GM18508 (cell line): ENCODE measurements around the gene CTNNA3.
"Not testable (repeated sequence)": the region's sequence is repeated elsewhere in the genome, so short reads cannot be mapped to it uniquely, and the experiment has no call there.

Experiments used
- ATAC-seq: cut with Tn5 transposase; IDR thresholded peaks from one replicate; pipeline ENCODE4 v1.9.1; 2021; ENCODE audit warnings: moderate number of reproducible peaks; ENCODE audit not compliant: insufficient read depth, unreplicated experiment

The CTNNA3 gene

DNA sequence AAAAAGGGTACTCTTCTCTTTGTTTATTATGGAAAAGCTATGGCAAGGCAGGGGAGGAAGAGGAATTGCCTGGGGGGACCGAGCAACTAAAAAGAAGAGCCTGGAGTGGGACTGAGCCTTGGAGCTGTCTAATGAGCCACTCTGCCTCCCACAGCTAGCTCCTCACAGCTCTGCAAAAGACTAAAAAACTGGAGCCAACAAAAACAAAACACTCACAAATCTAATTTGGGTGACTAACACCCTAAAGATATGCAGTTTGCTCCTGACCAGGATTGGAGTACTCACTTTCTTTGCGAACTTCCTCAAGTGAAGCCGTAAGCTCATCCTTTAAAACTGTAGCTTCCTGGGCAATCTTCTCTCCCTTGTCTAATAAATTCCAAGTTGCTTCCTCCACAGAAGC is 89.4 kb downstream of the CTNNA3 start:
- ATAC-seq = no peak

- ATAC-seq = no peak
These were observed 92.3 kb downstream of the CTNNA3 start for GRCh38 chr10:67603701-67604100.

DNA sequence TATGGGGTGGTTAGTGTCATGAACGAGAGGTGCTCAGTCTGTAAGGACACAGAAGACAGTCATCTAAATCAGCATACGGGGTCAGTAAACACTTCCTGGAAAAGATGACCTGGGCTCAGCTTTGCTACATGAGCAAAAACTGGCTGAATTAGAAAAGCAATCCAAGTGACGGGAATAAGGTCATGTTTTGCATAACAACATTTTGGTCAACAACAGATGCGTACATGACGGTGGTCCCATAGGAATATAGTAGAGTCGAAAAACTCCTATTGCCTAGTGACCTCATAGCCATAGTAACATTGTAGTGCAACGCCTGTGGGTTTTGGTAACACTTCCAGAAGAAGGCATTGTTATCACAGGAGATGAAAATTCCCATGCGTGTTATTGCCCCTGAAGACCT is 92.9 kb downstream of the CTNNA3 start:
- ATAC-seq = no peak

DNA sequence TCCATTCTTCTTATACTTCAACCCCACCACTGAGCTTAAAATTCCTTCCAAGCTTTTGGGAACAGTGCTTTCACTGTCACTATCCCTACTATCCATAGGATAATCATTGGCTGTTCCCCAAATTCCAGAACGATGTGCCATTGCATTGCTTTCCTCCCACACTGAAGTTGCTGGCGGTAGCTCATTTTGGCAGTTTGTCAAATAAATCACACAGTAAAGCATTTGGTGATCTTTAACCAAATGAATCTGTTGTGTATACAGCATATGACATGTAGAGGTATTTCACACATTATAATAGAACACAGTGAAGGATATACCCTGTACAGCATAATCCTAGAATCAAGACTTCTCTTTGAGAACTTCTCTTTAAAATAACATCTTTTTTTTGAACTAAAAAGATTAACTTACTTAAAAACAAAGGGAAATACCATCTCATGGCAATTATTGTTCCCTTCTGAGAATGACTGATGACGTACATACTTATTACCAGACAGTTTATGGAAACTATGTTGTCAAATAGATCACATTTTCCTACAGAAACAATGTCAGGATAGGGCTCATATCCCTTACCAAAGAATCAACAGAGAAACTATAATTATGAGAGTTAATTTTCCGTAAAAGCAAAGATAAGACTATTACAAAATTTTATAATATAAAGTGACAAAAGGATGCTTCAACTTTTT is 93.6 kb downstream of the CTNNA3 start:
- no peak for ATAC-seq

- no peak for ATAC-seq
These were observed 96.4 kb downstream of the CTNNA3 start for GRCh38 chr10:67599597-67599996.

- no peak for ATAC-seq
These were observed 99.4 kb downstream of the CTNNA3 start for GRCh38 chr10:67596641-67597040.

DNA sequence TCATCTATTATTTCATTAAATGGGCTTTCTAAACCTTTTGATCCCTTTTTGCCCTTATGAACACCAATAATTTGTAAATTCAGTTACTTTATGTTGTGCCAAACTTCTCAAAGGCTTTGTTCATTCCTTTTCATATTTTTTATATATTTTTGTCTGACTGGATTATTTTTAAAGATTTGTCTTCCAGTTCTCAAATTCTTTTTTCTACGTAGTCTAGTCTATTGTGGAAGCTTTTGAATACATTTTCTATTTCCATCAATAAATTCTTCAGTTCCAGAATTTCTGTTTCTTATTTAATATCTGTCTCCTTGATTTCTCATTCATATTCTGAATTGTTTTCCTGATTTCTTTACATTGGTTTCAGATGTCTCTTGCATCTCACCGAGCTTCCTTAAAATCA is 108.2 kb downstream of the CTNNA3 start:
- no peak for ATAC-seq

GRCh38 chr10:67575532-67575931 is 120.5 kb downstream of the CTNNA3 start:
- no peak for ATAC-seq

DNA sequence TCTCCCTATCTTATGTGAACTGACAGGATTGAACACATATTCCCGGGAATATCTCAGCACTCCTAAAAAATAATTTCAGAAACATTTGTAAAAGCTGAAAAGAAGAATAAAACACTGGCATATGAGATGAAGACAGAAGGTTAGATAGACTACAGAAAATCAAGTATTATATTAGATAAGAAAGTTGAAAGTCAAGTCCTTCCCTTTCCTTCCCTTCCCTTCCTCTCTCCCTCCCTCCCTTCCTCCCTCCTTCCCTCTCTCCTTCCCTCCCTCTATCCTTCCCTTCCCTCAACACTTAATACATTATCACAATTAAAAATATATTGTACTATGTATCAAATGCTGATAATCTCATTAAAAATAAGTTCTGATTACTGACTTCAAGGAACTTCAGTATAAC is 122.5 kb downstream of the CTNNA3 start:
- ATAC-seq = no peak

GRCh38 chr10:67571503-67571902 is 124.5 kb downstream of the CTNNA3 start:
- no peak for ATAC-seq

DNA sequence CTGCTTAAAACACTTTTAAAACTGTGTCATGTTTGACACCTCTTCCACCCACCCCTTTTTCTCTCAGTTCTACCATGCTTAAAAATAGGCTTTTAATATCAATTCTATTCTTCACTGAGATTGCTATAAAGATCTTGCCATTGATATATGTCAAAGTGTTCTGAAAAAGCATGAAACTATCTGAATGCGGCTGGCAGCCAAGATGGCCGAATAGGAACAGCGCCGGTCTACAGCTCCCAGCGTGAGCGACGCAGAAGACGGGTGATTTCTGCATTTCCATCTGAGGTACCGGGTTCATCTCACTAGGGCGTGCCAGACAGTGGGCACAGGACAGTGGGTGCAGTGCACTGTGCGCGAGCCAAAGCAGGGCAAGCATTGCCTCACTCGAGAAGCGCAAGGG is 137.7 kb downstream of the CTNNA3 start:
- ATAC-seq = not testable (repeated sequence)

- no peak for ATAC-seq
These were observed 142.7 kb downstream of the CTNNA3 start for GRCh38 chr10:67553254-67553653.

DNA sequence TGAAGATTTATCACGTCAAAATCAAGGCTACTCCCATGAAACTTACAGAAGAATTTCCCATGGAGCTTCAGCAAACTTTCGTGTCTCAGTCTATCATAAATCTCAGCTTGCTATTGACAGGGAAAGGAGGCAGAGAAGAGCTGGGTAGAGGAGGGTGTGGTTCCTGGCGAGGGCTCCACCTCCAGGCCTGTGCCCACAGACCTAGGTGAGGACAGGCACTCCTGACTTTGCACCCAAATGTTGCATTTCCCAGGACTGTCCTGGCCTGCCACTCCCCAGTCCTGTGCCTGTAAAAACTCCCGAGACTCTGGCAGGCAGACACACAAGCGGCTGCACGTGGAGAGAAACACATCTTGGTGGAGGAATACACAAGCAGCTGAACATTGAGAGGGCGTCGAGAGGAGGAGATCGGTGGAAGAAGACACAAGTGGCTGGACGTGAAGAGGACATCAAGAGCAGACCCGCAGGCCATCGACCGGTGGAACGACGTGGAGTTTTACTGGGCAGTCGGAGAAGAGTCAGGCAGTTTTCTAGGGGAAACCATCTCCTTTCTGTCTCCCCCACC is 145.1 kb downstream of the CTNNA3 start:
- no peak for ATAC-seq

DNA sequence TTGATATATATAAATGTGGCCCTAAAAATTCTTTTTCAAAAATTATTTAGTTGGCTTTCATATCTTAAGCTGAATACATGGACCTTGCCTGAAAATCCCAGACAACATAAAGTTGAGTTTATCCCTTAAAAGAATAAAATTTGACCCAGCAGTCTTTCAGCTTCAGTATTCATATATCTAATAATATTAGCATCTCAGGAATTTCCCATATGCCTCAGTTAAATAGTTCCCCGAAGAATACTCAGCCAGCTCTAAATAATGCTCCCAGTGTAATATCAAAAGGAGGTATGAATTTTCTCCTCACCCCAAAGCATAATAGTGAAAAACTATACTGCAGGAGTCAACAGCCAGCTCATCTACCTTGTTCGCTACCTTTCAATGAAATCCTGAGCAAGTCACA is 145.9 kb downstream of the CTNNA3 start:
- no peak for ATAC-seq

DNA sequence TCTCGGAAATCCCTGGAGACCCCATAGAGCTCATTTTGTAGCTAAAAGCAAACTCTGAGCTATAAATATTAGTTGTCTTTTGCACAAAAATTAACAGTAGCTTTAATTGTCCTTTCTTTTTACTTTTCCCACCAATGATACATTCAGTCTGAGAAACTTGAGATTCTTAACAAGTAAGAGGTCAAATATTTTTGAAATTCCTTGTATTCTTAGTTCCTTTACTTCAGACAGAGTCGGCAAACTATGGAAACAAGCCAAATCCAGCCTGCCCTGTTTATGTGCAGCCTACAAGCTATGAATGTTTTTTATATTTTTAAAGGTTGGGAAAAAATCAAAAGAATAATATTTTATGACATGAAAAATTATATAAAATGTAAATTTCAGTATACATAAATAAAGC is 146.6 kb downstream of the CTNNA3 start:
- ATAC-seq = no peak

- no peak for ATAC-seq
These were observed 154.6 kb downstream of the CTNNA3 start for GRCh38 chr10:67541411-67541810.

DNA sequence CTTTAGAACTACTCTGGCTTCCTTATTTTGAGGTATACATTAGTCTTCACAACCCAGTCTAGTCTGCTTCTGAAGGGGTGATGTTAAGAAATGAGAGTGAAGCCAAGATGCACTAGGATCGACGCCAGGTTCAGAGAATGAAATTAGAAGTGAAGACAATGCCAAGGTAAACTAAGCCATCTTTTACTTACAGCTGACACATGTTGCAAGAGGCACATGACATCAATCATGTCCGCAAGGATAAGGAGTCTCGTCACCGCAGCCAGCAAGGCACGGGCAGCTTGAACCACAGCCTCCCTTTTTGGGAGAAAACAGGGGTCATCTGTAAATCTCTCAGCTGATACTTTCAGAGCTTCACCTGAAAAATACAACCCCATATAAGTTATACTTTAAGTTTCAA is 156.7 kb downstream of the CTNNA3 start:
- ATAC-seq = no peak

DNA sequence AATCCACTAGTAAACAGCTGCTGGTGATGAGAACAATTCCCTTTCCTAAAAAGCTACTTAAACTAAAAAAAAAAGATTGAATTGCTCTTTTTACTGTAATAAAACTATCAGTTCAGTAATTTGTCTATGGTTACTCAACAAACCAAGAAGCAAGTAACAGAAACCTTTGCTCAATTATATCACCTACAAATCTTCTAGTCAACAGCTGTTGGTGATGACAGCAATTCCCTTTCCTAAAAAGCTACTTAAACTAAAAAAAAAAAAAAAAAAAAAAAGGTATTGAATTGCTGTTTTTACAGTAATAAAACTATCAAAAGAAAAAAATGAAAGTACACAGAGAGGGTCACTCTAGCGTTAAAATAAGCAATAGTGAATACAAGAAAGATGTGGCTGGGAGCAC is 158.1 kb downstream of the CTNNA3 start:
- ATAC-seq = no peak

DNA sequence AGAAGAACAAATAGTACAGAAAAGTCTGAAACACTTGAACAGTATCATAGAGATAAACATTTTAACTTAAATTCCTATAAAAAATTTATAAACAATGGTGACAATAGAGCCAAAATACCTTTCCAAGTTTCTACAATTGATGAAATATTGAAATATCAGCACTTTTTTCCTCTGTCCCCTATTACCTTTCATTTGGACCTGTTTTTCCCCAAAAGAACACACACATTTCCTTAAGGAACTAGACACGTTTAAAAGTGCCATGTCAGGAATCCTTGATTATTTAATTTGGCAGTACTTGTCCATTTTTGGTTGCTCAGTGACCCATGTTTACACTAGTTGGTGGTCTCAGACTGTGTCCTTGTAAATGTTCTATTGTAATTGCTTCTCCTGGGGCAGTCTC is 162.6 kb downstream of the CTNNA3 start:
- ATAC-seq = no peak

DNA sequence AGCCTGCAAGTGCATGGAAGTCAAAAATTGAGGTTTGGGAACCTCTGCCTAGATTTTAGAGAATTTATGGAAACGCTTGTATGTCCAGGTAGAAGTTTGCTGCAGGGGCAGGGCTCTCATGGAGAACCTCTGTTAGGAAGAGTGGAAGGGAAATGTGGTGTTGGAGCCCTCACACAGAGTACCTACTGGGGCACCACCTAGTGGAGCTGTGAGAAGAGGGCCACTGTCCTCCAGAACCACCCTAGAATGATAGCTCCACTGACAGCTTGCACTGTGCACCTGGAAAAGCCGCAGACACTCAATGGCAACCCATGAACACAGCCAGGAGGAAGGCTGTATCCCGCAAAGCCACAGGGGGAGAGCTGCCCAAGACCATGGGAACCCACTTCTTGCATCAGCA is 165.0 kb downstream of the CTNNA3 start:
- ATAC-seq = not testable (repeated sequence)

GRCh38 chr10:67527351-67527750 is 168.6 kb downstream of the CTNNA3 start:
- no peak for ATAC-seq

DNA sequence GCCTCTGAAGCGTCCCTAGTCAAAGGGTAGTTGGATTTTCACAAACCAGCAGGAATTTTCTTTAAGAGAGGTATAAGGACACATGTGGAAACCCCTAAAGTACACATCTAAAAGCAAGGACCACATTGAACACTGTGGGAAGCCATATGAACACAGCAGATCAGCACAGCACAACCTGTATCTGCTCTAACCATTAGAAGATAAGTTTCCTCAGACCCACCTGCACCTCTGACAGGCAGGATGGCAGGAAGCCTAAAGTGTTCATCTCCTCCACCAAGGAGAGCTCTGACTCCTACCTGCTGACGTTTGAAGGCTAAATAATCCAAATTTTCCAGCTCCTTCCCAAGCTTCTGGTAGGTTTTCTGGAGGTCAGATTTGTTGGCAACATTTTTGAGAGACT is 174.4 kb downstream of the CTNNA3 start:
- no peak for ATAC-seq
